Psoas muscle (tissue), 8 donors: ENCODE results near the gene SPDEF. TPM values are rescaled to one million over a fixed set of nuclear protein-coding genes. Genes with fewer than 3 reads are reported as not detected.

Experiments
- ATAC-seq, 4 donors: fragments of 200-7000 bp; cut with Tn5 transposase; one replicate each; pipeline ENCODE4 v1.9.1; 2020; ENCODE audit warnings: moderate library complexity in 3 of 4, mild to moderate bottlenecking in 2 of 4
- DNase-seq, 2 donors: peaks; one replicate each; pipeline ENCODE4 v3.0.0-alpha.2; 2020
- H3K27ac ChIP-seq: fragments of 200-600 bp; one replicate; pipeline ENCODE4 v1.8.0; 2022
- H3K27me3 ChIP-seq, 3 donors: fragments of 200-600 bp in 1 of 3; one replicate each; pipeline versions ENCODE4 v1.6.1 to v1.8.0; 2013 to 2022; ENCODE audit warnings: low read length in 2 of 3, mild to moderate bottlenecking in 2 of 3, moderate library complexity in 1 of 3; ENCODE audit not compliant: insufficient read depth in 3 of 3
- H3K36me3 ChIP-seq, 2 donors: fragments of 200-600 bp in 1 of 2; one replicate each; pipeline versions ENCODE4 v1.6.1 to v1.8.0; 2013 to 2022; ENCODE audit warnings: low read depth in 1 of 2, mild to moderate bottlenecking in 1 of 2, moderate library complexity in 1 of 2; ENCODE audit not compliant: insufficient read depth in 1 of 2
- H3K4me1 ChIP-seq: fragments of 200-600 bp; one replicate; pipeline ENCODE4 v1.8.0; 2022
- H3K4me3 ChIP-seq: fragments of 200-600 bp; one replicate; pipeline ENCODE4 v1.8.0; 2022; ENCODE audit warnings: mild to moderate bottlenecking
- H3K9me3 ChIP-seq: fragments of 200-600 bp; one replicate; pipeline ENCODE4 v1.8.0; 2022
- CTCF ChIP-seq: fragments of 200-600 bp; IDR thresholded peaks from one replicate; pipeline ENCODE4 v1.8.0; 2022; ENCODE audit warnings: antibody characterized with exemption
- WGBS, 3 donors: extraction: QIAGEN DNeasy Blood & Tissue Kit; methylation state at CpG; one replicate each; pipeline versions ENCODE4 v1.1.6 to v1.1.7; 2013; 5-methylcytosine and 5-hydroxymethylcytosine counted together
- intact Hi-C, 2 donors: fragments of 100-400 bp; cut with DNase I; formaldehyde crosslinking; loops; one replicate each; pipeline versions ENCODE4 v1.11.0 to v1.14.2; 2022
- polyA plus RNA-seq, 3 donors: library from polyadenylated mRNA; stranded (reverse); fragments of 200-250 nt; gene quantifications; one replicate each; pipeline ENCODE4 v1.2.3, GENCODE V29; 2013
- total RNA-seq, 4 donors: library from RNA; stranded (reverse); fragmentation: NEBNext Ultra II Directional in 2 of 4; extraction: Animal tissue kit (Norgen Biotek cat#: 25700) in 2 of 4; gene quantifications; one replicate each; pipeline versions ENCODE4 v1.2.1 to v1.2.4, GENCODE V29; 2021 to 2023
- donor health status: healthy with polysubstance abuse.
- donor health status: DM: no; HTN: no; CAD: no; lungs with moderate emphysema.
- donor health status: Bipolar disorder and iron deficiency.
- donor health status: healthy.
- donor health status: DM: yes; HTN: yes; CAD: no.
- donor health status: DM: no; HTN: no; CAD: no.
- donor health status: DM: no; HTN: no; CAD: no.
- donor health status: DM: yes; HTN: yes; CAD: no.

The SPDEF gene
- total and polyA plus RNA-seq, 7 donors = 0.03 to 0.22 (median 0.21) TPM; not detected in 2

GRCh38 chr6:34549026-34549803, 6.9 kb downstream of the SPDEF start:
- 74 to 79% (median 75%) methylated on average over 16 of the region's 16 CpGs for WGBS, 3 donors
- ATAC-seq = no peak
- Histone ChIP-seq H3K27me3 (no peaks in the 10 kb centered on the region), H3K4me3 (no peak overlapping the region), H3K9me3 (no peaks in the 10 kb centered on the region), H3K36me3 (no peaks in the 10 kb centered on the region), H3K27ac (no peak overlapping the region), H3K4me1 (no peaks in the 10 kb centered on the region)
- DNase-seq = no peak
- intact Hi-C loops = no loop called here
- no peak for TF ChIP-seq CTCF

- TF ChIP-seq CTCF = no peak
- DNase-seq (no peak), ATAC-seq (no peak)
- no peaks in the 10 kb centered on the region for H3K9me3 ChIP-seq
- intact Hi-C loops = no loop called here
- no peak overlapping the region for H3K27ac ChIP-seq
- H3K4me1 ChIP-seq = no peaks in the 10 kb centered on the region
- WGBS, 3 donors = 84 to 91% (median 91%) methylated on average over 11 of the region's 11 CpGs
- no peaks in the 10 kb centered on the region for H3K27me3 ChIP-seq
- H3K4me3 ChIP-seq = no peak overlapping the region
- no peaks in the 10 kb centered on the region for H3K36me3 ChIP-seq
These were observed 8.2 kb downstream of the SPDEF start for GRCh38 chr6:34547701-34548644.

GRCh38 chr6:34546551-34547321, 9.4 kb downstream of the SPDEF start:
- intact Hi-C loops = no loop called here
- H3K9me3 ChIP-seq = no peaks in the 10 kb centered on the region
- H3K36me3 ChIP-seq = no peaks in the 10 kb centered on the region
- H3K4me3 ChIP-seq = no peak overlapping the region
- H3K27me3 ChIP-seq = no peaks in the 10 kb centered on the region
- DNase-seq (peak in 1 of 2 donors; percentile 32), ATAC-seq (peak in 1 of 4 donors; percentile 24)
- H3K4me1 ChIP-seq = no peaks in the 10 kb centered on the region
- no peak overlapping the region for H3K27ac ChIP-seq
- no peak for TF ChIP-seq CTCF
- WGBS, 3 donors = 18 to 40% (median 22%) methylated on average over 9 to 11 of the region's 11 CpGs

- H3K9me3 ChIP-seq = no peaks in the 10 kb centered on the region
- no peaks in the 10 kb centered on the region for H3K36me3 ChIP-seq
- H3K27ac ChIP-seq = no peak overlapping the region
- no peak for TF ChIP-seq CTCF
- H3K4me3 ChIP-seq = no peak overlapping the region
- no peaks in the 10 kb centered on the region for H3K4me1 ChIP-seq
- H3K27me3 ChIP-seq = no peaks in the 10 kb centered on the region
- DNase-seq (no peak), ATAC-seq (no peak)
- WGBS, 3 donors = 70 to 76% (median 74%) methylated on average over 13 of the region's 13 CpGs
- intact Hi-C loops = no loop called here
These were observed 11.2 kb downstream of the SPDEF start for GRCh38 chr6:34544776-34545471.
